AG08395 (cell line): ENCODE data around the gene CDH11.

ENCODE experiments used
- DNase-seq: peaks from one replicate; pipeline ENCODE4 v3.0.0; 2012; ENCODE audit warnings: mixed read lengths, low spot score

Gene CDH11

GRCh38 chr16:65117811-65118448 is 3.9 kb downstream of the CDH11 start:
- peak; percentile 65 for DNase-seq

GRCh38 chr16:65116818-65117430 is 4.9 kb downstream of the CDH11 start:
- no peak for DNase-seq

- no peak for DNase-seq
Measured at GRCh38 chr16:65116216-65116615, 5.6 kb downstream of the CDH11 start.

GRCh38 chr16:65114527-65114926 is 7.3 kb downstream of the CDH11 start:
- no peak for DNase-seq

GRCh38 chr16:65113441-65113840 is 8.4 kb downstream of the CDH11 start:
- DNase-seq, result no peak

- DNase-seq, result no peak
Measured at GRCh38 chr16:65111306-65111705, 10.6 kb downstream of the CDH11 start.

GRCh38 chr16:65106757-65107156 is 15.1 kb downstream of the CDH11 start:
- no peak for DNase-seq

GRCh38 chr16:65105171-65105570 is 16.7 kb downstream of the CDH11 start:
- DNase-seq, result no peak

GRCh38 chr16:65104471-65104870 is 17.4 kb downstream of the CDH11 start:
- no peak for DNase-seq

- DNase-seq, result no peak
Measured at GRCh38 chr16:65102326-65102725, 19.5 kb downstream of the CDH11 start.

GRCh38 chr16:65101009-65101408 is 20.9 kb downstream of the CDH11 start:
- no peak for DNase-seq

- no peak for DNase-seq
Measured at GRCh38 chr16:65099607-65100006, 22.3 kb downstream of the CDH11 start.

GRCh38 chr16:65098916-65099315 is 22.9 kb downstream of the CDH11 start:
- no peak for DNase-seq

- no peak for DNase-seq
Measured at GRCh38 chr16:65097296-65097695, 24.6 kb downstream of the CDH11 start.

- DNase-seq, result no peak
Measured at GRCh38 chr16:65095906-65096305, 26.0 kb downstream of the CDH11 start.

GRCh38 chr16:65095090-65095728 is 26.7 kb downstream of the CDH11 start:
- DNase-seq, result no peak

- no peak for DNase-seq
Measured at GRCh38 chr16:65094009-65094408, 27.9 kb downstream of the CDH11 start.

GRCh38 chr16:65083164-65083857 is 38.6 kb downstream of the CDH11 start:
- DNase-seq, result no peak

- no peak for DNase-seq
Measured at GRCh38 chr16:65079549-65079948, 42.3 kb downstream of the CDH11 start.

GRCh38 chr16:65077181-65077580 is 44.7 kb downstream of the CDH11 start:
- no peak for DNase-seq

- no peak for DNase-seq
Measured at GRCh38 chr16:65075877-65076276, 46.0 kb downstream of the CDH11 start.

GRCh38 chr16:65071433-65072311 is 50.2 kb downstream of the CDH11 start:
- peak; percentile 35 for DNase-seq
